ENCODE results near the gene VN1R5. TPM values are rescaled to one million over a fixed set of nuclear protein-coding genes. Genes with fewer than 3 reads are reported as not detected.
A peak's percentile ranks its signal among the peaks of the same experiment; 100 is the strongest.

Gene VN1R5
- total and polyA plus RNA-seq, 9 of the 15 experiments (the other 6 are each of a cell fraction or from before 2014, with no cell fraction given) = not detected

DNA sequence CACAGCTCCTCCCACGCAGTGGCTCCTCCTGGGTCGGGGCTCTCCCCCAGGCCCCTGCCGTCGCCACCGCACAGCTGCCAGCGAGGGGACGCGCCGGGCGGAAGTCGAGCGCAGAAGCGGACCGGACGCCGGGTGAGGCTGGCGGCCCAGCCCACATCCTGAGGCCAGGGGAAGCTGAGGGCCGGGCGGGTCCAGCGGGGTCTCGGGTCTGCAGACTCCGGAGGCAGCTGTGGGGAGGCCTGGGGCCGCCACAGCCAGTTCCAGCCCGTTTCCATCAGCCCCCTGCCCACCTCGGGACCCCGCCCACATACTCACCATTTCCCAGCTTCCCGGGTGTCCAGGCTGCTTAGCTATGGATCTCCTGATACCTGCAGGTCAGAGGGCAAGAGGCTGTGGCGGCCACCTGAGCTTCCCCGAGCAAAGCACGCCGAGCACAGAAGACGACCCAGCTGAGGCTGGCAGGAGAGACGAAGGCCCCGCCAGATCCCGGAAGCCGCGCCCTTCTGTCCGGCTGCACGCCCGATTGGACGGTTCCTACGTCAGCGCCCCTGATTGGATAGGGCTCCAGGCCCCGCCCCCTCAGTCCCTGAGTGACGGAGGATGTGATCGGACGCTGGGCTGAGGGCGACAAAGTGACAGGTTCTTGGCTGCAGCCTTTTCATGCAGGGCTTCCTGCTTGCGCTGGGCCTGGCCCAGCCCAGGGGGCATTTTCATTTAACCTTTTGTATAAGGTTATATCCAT, 45.3 kb upstream of the VN1R5 start (continued):
- TF ChIP-seq IRF1 (CRISPR knock-in tag; IDR thresholded peaks at IDR 0.05; ENCODE audit: borderline replicate concordance) = no peak
- no peak for TF ChIP-seq EZH2 (IDR thresholded peaks at IDR 0.05; ENCODE audit: borderline replicate concordance, low read depth, low read length)
- TF ChIP-seq POU5F1 (IDR thresholded peaks at IDR 0.05; ENCODE audit: borderline replicate concordance, low read depth, low read length, partially characterized antibody) = no peak
- no peak for TF ChIP-seq FOXA3 (CRISPR knock-in tag; conservative IDR thresholded peaks at IDR 0.05 in 1 of 2, IDR thresholded peaks at IDR 0.05 in 1 of 2)
- TF ChIP-seq ETV1 (tag; conservative IDR thresholded peaks at IDR 0.05; ENCODE audit: low read depth) = peak; percentile 67
- peak; percentile 46 to 54; a peak in 2 of 4 replicates for TF ChIP-seq NRF1 (conservative IDR thresholded peaks at IDR 0.05 in 1 of 2, IDR thresholded peaks at IDR 0.05 in 1 of 2)
- TF ChIP-seq ZNF124 (CRISPR knock-in tag; IDR thresholded peaks at IDR 0.05) = no peak
- TF ChIP-seq HNRNPUL1 (IDR thresholded peaks at IDR 0.05; ENCODE audit: low read length) = no peak
- no peak for TF ChIP-seq RBM39 (optimal IDR thresholded peaks at IDR 0.05; ENCODE audit: low read depth, low read length)
- peak; percentile 89 for TF ChIP-seq FOS (IDR thresholded peaks at IDR 0.05; ENCODE audit: extremely low read depth, insufficient read length)
- TF ChIP-seq CHD4 (IDR thresholded peaks at IDR 0.05; ENCODE audit: insufficient read depth, insufficient replicate concordance, low read depth, low read length, poor library complexity, severe bottlenecking) = no peak
- peak; percentile 65 for TF ChIP-seq SMAD1 (IDR thresholded peaks at IDR 0.05; ENCODE audit: low read depth, low read length, partially characterized antibody)
- no peak for TF ChIP-seq PREB (CRISPR knock-in tag; IDR thresholded peaks at IDR 0.05)
- peak; percentile 39; the same call in 1 of the 2 replicates for TF ChIP-seq E2F1 (CRISPR knock-in tag; IDR thresholded peaks at IDR 0.05)
- no peak for TF ChIP-seq TARDBP (IDR thresholded peaks at IDR 0.05)
- TF ChIP-seq ZNF584 (CRISPR knock-in tag; IDR thresholded peaks at IDR 0.05; ENCODE audit: low read depth) = no peak
- no peak for TF ChIP-seq NCOA1 (IDR thresholded peaks at IDR 0.05; ENCODE audit: low read depth)
- TF ChIP-seq NR2F6 (CRISPR knock-in tag; IDR thresholded peaks at IDR 0.05) = no peak
- peak; percentile 18; the same call in 1 of the 2 replicates for TF ChIP-seq TCF3 (CRISPR knock-in tag; IDR thresholded peaks at IDR 0.05)
- no peak for TF ChIP-seq MAFF (IDR thresholded peaks at IDR 0.05; ENCODE audit: low read length)
- TF ChIP-seq ZNF668 (CRISPR knock-in tag; IDR thresholded peaks at IDR 0.05) = no peak
- peak; percentile 55; the same call in 1 of the 2 replicates for TF ChIP-seq E2F3 (CRISPR knock-in tag; IDR thresholded peaks at IDR 0.05)
- peak; percentile 90 for TF ChIP-seq POLR2H (tag; IDR thresholded peaks at IDR 0.05; ENCODE audit: low read depth)
- TF ChIP-seq, protein P1, sequence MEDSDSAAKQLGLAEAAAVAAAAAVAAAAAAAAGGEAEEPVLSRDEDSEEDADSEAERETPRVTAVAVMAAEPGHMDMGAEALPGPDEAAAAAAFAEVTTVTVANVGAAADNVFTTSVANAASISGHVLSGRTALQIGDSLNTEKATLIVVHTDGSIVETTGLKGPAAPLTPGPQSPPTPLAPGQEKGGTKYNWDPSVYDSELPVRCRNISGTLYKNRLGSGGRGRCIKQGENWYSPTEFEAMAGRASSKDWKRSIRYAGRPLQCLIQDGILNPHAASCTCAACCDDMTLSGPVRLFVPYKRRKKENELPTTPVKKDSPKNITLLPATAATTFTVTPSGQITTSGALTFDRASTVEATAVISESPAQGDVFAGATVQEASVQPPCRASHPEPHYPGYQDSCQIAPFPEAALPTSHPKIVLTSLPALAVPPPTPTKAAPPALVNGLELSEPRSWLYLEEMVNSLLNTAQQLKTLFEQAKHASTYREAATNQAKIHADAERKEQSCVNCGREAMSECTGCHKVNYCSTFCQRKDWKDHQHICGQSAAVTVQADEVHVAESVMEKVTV (CRISPR knock-in tag; IDR thresholded peaks at IDR 0.05) = no peak

All from K562 (cell line).